Measurements from ENCODE around the gene VWA8.
"Not testable (repeated sequence)": the region's sequence is repeated elsewhere in the genome, so short reads cannot be mapped to it uniquely, and the experiment has no call there.

Gene VWA8

DNA sequence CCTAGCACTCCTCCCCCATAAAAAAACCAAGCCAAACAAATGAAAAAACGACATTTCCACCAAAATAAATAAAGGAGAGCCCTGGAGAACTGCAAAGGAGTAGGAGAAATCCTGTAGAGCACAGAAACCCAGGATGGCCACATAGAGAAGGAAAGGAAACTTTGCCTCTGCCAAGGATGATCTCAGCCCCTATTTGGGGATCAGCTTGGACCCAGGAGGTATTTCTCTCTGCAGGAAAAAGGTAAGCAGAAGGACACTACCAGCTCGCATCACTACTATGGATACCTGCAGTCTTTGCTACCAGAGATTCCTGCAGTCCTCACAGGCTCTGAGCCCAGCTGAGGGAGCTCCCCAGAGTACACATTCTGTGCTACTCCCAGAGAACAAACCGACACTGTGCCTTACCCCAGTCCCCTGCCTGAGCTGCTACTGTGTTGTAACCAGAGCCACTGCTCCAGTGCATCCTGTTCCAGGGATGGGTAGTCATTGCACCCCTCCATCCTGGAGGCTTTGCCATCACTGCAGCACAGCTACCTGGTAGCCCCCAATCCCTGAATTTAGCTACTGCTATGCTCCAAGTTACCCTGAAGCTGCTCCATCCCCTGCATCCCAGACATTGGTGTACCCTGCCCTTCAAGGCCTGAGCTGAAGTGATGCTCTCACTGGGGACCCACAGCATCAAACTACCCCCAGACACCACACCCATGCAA lies 41.7 kb downstream of the VWA8 start:
- no peak for DNase-seq

GRCh38 chr13:41917641-41918040 lies 43.3 kb downstream of the VWA8 start:
- DNase-seq = no peak

DNA sequence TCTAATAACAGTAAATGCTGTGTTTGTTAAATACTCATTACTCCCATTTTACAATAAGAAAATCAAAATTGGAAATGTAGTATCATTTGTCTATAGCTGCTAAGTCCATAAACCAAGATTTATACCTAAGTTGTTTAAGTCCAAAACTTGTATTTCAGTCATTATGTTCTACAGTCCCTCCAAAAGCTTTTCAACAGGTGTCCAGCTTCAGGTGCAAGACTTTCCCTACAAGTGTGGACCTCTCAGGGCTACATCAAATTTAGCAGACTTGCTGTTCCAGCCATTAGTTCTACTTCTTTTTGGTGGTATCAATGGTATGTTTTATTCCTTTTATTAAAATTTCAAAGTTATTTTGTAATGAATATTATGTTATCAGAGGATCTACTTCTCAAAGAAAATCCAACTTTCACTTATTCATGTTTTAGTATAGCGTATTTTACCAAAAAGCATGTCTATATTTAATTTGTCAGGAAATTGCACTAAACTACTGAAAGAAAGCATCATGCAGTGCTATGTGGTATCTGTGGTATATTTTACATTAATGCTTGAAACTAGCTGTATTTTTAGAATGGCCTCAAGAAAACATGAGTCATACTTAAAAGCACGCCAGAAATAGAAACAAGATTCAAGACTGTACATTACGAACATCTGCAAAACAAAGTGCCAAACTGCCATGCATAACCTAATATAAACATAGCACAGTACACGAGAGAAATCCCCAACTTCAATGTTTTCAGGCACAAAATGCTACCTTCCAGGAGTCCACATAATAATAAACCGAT lies 44.5 kb downstream of the VWA8 start:
- no peak for DNase-seq

- no peak for DNase-seq
These were observed 45.8 kb downstream of the VWA8 start for GRCh38 chr13:41915081-41915480.

- no peak for DNase-seq
These were observed 46.4 kb downstream of the VWA8 start for GRCh38 chr13:41914552-41914951.

DNA sequence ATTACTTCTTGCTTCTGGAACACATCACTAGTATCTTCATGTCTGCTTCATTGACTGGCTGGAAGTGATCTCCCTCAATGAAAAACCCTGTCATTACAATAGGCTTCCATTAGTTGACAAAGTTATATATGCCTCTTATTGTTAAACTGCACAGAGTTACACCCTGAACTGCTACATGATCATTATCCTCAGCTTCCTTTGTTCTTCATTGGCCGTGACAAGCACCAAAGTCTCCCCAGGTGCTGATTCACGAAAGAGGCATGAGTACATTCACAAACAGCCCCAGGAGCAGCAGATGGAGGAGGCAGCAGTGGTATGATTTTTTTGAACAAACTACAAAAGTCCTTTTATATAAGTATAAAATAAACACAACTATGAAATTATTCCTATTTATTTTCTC lies 51.4 kb downstream of the VWA8 start:
- DNase-seq = no peak

DNA sequence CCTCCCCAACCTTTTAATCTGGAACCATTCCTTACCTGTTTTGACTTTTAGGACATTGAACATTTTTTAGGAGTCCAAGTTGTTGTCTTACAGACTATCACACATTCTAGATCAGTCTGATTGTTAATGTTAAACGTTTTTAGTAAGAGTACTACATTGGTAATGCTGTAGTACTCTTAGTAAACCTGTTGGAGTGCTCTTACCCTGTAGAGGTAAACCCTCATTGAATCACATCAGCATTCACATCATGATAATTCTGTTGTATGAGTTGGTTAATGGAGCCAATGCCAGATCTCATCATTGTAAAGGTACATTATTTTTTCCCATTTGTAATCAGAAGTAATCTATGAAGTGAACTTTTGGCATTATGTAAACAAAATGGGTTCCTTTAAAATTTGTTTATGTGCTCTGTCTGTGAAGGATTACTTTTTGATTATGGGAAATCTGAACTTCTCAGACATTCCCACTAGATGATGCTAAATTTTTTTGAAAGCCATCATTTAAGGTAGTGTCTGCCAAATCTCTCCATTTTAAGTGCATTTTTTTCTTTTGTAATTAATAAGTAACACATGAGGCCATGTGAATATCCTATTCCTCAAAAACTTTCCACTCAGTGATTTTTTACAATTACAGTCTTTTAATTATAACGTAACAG lies 55.2 kb downstream of the VWA8 start:
- DNase-seq = peak; percentile 65

DNA sequence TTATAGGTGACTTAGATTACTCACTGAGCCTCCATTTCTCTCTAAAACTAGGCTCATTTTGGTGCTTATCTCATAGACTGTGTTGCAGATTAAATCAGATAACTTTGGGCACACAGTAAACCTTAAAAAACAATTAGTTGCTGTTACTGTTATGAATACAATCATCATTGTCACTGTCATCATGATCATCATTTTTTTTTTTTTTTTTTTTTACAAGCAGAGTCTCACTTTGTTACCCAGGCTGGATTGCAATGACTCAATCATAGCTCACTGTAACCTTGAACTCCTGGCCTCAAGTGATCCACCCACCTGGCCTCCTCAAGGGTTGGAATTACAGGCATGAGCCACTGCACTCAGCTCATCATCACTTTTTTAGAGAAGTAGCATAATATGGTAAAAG lies 60.0 kb downstream of the VWA8 start:
- no peak for DNase-seq

DNA sequence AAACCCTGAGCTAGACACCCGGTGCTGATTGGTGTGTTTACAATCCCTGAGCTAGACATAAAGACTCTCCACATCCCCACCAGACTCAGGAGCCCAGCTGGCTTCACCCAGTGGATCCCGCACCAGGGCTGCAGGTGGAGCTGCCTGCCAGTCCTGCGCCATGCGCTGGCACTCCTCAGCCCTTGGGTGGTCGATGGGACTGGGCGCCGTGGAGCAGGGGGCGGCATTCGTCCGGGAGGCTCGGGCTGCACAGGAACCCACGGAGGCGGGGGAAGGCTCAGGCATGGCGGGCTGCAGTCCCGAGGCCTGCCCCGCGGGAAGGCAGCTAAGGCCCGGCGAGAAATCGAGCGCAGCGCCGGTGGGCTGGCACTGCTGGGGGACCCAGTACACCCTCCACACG lies 62.5 kb downstream of the VWA8 start:
- DNase-seq = not testable (repeated sequence)

DNA sequence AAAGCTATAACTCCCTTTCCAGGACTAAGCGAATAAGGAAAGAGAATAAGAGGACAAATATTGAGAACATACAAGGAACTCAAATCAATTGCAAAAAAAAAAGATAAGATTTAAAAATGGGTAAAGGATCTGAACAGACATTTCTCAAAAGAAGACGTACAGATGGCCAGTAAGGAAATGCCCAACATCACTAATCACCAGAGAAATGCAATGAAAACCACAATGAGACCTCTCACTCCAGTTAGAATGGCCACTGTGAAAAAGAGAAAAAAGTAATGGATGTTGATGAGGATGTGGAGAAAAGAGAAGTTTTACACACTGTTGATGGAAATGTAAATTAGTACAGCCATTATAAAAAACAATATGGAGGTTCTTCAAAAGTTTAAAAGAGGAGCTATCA lies 63.8 kb downstream of the VWA8 start:
- DNase-seq = no peak

DNA sequence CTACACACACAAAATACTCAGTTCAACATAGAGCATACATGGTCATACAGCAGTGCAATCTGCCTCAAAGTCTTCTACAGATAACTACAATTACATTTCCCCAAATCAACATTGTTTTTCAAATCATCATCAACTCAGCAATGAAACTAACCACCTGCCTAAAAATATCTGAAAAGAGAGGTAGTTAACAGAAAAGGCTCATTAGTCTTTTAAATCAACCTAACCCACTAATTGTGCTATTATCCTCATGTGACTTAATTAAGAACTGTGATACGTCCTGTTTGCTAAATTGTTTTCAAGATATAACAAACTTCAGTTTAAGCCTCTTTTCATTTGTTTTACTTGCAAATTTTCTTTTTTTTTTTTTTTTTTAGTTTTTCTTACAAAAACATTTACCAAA lies 65.4 kb downstream of the VWA8 start:
- DNase-seq = no peak

- no peak for DNase-seq
These were observed 69.8 kb downstream of the VWA8 start for GRCh38 chr13:41891119-41891518.

DNA sequence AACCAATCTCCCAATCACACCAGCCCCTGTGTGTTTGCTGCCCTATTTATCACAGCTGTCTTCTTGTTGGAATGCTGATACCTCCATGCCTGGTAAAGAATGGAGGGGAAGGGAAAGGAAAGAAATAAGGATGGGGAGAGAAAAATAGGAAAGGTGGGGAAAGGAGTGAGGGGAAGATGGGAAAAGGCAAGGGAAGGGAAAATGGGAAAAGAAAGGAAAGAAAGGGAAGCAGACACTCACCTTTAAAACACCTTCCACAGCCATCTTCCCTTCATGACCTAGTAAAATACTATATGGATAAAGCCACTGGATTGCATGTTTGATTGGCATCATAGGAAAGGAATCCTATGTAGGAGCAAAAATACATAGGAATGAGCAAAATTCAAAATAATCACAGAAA lies 77.8 kb downstream of the VWA8 start:
- no peak for DNase-seq

- DNase-seq = not testable (repeated sequence)
These were observed 79.0 kb downstream of the VWA8 start for GRCh38 chr13:41881890-41882289.

- no peak for DNase-seq
These were observed 79.9 kb downstream of the VWA8 start for GRCh38 chr13:41880966-41881365.

DNA sequence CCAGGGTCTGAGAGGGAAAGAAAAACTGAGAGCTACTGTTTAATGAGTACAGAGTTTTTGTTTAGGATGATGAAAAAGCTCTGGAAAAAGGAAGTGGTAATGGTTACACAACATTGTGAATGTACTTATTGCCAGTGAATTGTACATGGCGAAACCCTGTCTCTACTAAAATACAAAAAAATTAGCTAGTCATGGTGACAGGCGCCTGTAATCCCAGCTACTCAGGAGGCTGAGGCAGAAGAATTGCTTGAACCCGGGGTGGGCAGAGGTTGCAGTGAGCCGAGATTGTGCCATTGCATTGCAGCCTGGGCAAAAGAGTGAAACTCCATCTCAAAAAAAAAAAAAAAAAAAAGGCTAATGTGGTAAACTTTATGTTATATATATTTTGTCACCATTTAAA lies 96.3 kb downstream of the VWA8 start:
- no peak for DNase-seq

GRCh38 chr13:41862659-41863058 lies 98.2 kb downstream of the VWA8 start:
- DNase-seq = not testable (repeated sequence)

GRCh38 chr13:41859565-41859964 lies 101.3 kb downstream of the VWA8 start:
- DNase-seq = no peak

- DNase-seq = no peak
These were observed 102.1 kb downstream of the VWA8 start for GRCh38 chr13:41858780-41859179.

- no peak for DNase-seq
These were observed 106.2 kb downstream of the VWA8 start for GRCh38 chr13:41854758-41855157.

DNA sequence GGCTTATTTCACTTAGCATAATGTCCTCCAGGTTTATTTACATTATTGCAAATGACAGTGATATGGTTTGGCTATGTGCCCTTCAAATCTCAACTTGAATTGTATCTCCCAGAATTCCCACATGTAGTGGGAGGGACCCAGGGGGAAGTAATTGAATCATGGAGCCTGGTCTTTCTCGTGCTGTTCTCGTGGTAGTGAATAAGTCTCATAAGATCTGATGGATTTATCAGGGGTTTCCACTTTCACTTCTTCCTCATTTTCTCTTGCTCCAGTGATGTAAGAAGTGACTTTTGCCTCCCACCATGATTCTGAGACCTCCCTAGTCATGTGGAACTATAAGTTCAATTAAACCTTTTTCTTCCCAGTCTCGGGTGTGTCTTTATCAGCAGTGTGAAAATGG lies 109.6 kb downstream of the VWA8 start:
- no peak for DNase-seq

- peak; percentile 6 for DNase-seq
These were observed 112.3 kb downstream of the VWA8 start for GRCh38 chr13:41848435-41849255.

- no peak for DNase-seq
These were observed 113.7 kb downstream of the VWA8 start for GRCh38 chr13:41847216-41847615.

Measured in NCI-H526 treated with DMSO at 0.1 percent for 48 hours (cell line).